ENCODE results near the gene MAN1B1.

GRCh38 chr9:137106662-137107250, 20.0 kb downstream of the MAN1B1 start:
- TF ChIP-seq CTCF (IDR thresholded peaks at IDR 0.05) (no peak), POLR2AphosphoS5 (IDR thresholded peaks at IDR 0.05; ENCODE audit: low read depth, low read length) (no peak)
